NCI-H82 (cell line): ENCODE results near the gene RPL27.

Source experiments
- DNase-seq: peaks from one replicate; lab custom pipeline; 2025; lab: John Stamatoyannopoulos, UW

The RPL27 gene

DNA sequence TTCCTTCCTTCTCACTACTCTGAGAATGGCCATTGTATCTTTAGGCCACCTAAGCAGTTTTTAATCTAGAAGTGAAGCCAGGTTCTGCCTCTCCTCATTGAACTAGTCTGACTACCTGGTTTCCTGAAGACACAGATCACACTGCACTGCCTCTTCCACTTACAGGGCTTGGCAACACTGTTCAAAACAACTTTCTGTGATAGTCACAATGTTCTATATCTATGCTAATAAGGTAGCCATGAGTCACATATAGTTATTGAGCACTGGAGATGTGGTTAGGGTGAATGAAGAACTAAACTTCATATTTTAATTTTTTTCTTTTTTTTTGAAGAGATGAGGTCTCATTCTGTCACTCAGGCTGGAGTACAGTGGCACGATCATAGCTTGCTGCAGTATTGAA, 53.8 kb downstream of the RPL27 start:
- DNase-seq: no peak
